HEK293 (cell line): ENCODE results near the gene MED14.

Experiments
- CTCF ChIP-seq: fragments of 450-650 bp; formaldehyde crosslinking; IDR thresholded peaks from 2 replicates; pipeline ENCODE4 v1.5.1; 2016; ENCODE audit warnings: missing biosample characterization, missing genetic modification characterization
- YY1 ChIP-seq: fragments of 450-650 bp; formaldehyde crosslinking; IDR thresholded peaks from 2 replicates; pipeline ENCODE4 v1.5.1; 2018; ENCODE audit warnings: missing biosample characterization, missing genetic modification characterization
- ZNF138 ChIP-seq: fragments of 450-650 bp; formaldehyde crosslinking; IDR thresholded peaks from 2 replicates; pipeline ENCODE4 v1.5.1; 2016; ENCODE audit warnings: missing biosample characterization, missing genetic modification characterization, borderline replicate concordance
- ZNF530 ChIP-seq: fragments of 450-650 bp; formaldehyde crosslinking; IDR thresholded peaks from 2 replicates; pipeline ENCODE4 v1.5.1; 2016; ENCODE audit warnings: low read depth, missing biosample characterization, missing genetic modification characterization
- ZSCAN5A ChIP-seq: fragments of 450-650 bp; formaldehyde crosslinking; IDR thresholded peaks from 2 replicates; pipeline ENCODE4 v1.5.1; 2016; ENCODE audit warnings: missing biosample characterization, missing genetic modification characterization

GRCh38 chrX:40651620-40652223 lies 83.6 kb downstream of the MED14 start:
- TF ChIP-seq ZNF530 (tag by site-specific recombination) (no peak), ZSCAN5A (tag by site-specific recombination) (no peak), YY1 (tag by site-specific recombination) (no peak), CTCF (tag by site-specific recombination) (no peak), ZNF138 (tag by site-specific recombination) (no peak)
